ENCODE data around the gene MARK4.

MARK4 gene

DNA sequence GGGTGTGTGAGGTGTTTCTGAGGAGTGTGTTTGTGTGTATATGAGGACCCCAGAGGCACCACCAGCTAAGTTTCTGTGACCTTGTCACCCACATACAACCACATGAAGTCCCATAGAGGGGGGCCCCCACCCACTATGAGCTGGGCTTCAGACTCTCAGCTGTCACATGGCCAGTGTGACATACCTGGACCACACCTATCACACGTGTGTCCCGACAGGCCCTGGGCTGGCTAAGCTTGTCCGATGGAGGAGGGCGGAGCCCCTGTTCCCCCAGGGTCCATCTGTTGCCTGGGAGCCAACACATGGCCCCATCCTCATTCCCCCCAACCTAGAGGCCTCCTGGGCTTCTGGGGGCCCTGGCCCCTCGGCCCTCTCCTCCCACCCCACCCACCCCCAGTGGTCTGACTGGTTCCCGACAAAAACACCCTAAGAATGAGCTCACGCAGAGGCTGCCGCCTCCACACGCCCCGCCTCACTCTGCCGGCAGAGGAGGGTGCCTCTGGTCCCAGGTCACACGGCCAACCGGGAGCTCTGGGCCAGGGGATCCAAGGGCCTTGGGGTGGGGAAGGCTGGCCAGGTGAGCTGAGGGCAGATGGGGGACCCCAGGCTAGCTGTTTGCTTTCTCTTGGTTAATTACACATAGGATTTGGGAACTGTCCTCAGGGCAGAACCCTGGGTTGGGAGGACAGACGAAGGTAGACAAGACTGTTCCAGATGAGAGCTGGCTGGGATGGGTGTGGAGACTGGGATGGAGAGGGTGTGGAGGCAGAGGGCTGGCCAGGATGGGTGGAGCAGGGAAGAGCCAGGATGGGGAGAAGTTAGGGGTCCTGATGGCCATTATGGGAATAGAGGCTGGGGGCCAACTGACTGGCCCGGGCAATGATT is 93.8 kb downstream of the MARK4 start:
- no peak for DNase-seq (ENCODE audit: low read depth)
- H3K4me3 ChIP-seq (replicated peaks; ENCODE audit: low read depth, low read length) = no peak overlapping the region
- TF ChIP-seq, protein P1, sequence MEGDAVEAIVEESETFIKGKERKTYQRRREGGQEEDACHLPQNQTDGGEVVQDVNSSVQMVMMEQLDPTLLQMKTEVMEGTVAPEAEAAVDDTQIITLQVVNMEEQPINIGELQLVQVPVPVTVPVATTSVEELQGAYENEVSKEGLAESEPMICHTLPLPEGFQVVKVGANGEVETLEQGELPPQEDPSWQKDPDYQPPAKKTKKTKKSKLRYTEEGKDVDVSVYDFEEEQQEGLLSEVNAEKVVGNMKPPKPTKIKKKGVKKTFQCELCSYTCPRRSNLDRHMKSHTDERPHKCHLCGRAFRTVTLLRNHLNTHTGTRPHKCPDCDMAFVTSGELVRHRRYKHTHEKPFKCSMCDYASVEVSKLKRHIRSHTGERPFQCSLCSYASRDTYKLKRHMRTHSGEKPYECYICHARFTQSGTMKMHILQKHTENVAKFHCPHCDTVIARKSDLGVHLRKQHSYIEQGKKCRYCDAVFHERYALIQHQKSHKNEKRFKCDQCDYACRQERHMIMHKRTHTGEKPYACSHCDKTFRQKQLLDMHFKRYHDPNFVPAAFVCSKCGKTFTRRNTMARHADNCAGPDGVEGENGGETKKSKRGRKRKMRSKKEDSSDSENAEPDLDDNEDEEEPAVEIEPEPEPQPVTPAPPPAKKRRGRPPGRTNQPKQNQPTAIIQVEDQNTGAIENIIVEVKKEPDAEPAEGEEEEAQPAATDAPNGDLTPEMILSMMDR (IDR thresholded peaks at IDR 0.05; ENCODE audit: low read length, missing control alignments) = no peak

DNA sequence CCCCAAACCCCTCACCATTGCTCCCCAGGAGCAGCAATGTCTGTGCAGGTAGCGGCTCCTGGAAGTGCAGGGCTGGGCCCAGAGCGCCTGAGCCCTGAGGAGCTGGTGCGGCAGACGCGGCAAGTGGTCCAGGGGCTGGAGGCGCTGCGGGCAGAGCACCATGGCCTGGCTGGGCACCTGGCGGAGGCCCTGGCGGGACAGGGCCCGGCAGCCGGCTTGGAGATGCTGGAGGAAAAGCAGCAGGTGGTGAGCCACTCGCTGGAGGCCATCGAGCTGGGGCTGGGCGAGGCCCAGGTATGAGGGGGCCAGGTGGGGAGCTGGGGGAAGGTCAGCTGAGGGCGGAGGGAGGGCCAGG is 94.4 kb downstream of the MARK4 start:
- DNase-seq (ENCODE audit: low read depth) = no peak
- no peak overlapping the region for H3K4me3 ChIP-seq (replicated peaks; ENCODE audit: low read depth, low read length)
- TF ChIP-seq, protein P1 (IDR thresholded peaks at IDR 0.05; ENCODE audit: low read length, missing control alignments) = no peak

DNA sequence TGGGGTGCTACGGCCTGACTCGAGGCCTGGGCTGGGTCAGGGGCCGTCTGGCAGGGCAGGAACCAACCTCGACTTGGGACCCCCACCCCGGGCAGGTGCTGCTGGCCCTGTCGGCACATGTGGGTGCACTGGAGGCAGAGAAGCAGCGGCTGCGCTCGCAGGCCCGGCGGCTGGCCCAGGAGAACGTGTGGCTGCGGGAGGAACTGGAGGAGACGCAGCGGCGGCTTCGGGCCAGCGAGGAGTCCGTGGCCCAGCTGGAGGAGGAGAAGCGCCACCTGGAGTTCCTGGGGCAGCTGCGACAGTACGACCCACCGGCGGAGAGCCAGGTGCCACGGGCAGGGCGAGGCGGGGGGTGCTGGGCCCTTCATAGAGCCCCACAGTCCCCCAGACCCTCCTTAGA is 95.4 kb downstream of the MARK4 start:
- TF ChIP-seq, protein P1 (IDR thresholded peaks at IDR 0.05; ENCODE audit: low read length, missing control alignments) = no peak
- no peak for DNase-seq (ENCODE audit: low read depth)
- H3K4me3 ChIP-seq (replicated peaks; ENCODE audit: low read depth, low read length) = no peak overlapping the region

DNA sequence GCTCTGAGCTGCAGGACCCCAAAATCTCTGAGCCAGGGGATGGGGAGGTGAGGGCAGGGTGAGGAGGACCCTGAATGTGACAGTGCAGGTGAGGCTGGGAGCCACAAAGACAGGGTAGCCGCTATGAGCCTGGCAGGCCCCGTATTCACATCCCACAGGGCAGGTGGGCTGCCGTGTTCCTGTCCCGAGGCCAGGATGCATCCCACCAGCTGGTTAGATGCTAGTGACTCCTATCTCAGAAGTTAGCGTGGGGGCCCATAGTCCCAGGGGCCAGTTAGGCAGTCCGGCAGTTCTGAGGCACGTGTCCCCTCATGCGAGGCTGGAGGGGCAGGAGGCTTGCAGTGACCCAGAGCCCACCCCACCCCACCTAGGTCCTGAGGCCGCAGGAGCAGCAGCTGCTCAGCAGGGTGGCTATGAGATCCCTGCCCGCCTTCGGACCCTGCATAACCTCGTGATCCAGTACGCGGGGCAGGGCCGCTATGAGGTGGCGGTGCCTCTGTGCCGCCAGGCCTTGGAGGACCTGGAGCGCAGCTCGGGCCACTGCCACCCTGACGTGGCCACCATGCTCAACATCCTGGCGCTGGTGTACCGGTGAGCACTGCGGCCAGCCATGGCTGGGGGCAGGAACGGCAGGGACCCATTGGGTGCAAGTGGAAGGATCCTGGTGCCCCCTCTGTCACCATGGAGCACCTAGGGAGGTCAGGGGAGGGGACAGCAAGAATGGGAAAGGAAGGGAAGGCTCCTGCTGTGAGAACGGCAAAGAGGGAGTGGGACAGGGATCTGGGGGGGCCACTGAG is 96.7 kb downstream of the MARK4 start:
- TF ChIP-seq, protein P1 (IDR thresholded peaks at IDR 0.05; ENCODE audit: low read length, missing control alignments) = no peak
- no peak for DNase-seq (ENCODE audit: low read depth)
- no peak overlapping the region for H3K4me3 ChIP-seq (replicated peaks; ENCODE audit: low read depth, low read length)

DNA sequence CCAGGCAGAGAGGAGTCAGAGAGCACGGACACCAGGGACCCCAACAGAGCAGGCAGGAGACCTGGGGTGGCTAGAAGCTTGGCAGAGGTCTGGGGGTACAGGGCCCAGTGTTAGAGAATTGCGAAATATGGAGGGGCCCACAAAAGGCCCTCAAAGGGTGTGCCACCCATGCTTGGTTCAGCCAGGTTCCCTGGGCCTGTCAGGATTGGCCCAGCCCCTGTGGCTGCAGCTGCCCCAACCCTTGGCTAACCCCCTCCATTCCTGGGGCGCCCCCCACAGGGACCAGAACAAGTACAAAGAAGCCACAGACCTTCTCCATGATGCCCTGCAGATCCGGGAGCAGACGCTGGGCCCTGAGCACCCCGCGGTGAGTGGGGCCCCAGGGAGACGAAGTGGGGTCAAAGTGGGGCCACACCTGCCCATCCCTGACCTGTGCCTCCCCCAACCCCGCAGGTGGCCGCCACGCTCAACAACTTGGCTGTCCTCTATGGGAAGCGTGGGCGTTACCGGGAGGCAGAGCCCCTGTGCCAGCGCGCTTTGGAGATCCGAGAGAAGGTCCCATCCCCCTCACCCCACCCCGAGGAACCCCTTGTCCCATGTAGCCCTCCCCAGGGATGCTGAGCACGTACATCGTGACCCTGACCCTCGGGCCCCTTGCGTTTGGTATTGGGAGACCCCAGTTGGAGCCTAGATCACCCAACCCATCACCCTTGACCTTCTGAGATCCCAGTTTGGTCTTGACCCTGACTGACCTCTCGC is 97.5 kb downstream of the MARK4 start:
- no peak for DNase-seq (ENCODE audit: low read depth)
- H3K4me3 ChIP-seq (replicated peaks; ENCODE audit: low read depth, low read length) = no peak overlapping the region
- TF ChIP-seq, protein P1 (IDR thresholded peaks at IDR 0.05; ENCODE audit: low read length, missing control alignments) = no peak

DNA sequence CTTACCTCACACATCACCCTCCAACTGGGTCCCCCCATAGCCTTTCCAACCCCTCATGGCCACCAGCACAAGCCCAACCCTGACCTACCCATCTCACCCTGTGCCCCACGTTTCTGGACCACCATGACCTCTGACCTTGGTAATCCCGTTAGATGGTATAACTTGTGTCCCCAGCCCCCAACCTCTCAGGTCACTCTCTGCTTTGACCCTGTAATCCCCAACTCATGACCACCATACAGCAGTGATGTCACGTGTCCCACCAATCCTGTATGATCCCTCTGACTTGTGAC is 98.0 kb downstream of the MARK4 start:
- no peak for DNase-seq (ENCODE audit: low read depth)
- TF ChIP-seq, protein P1 (IDR thresholded peaks at IDR 0.05; ENCODE audit: low read length, missing control alignments) = no peak
- no peak overlapping the region for H3K4me3 ChIP-seq (replicated peaks; ENCODE audit: low read depth, low read length)
